B cell (primary cell): ENCODE data around the gene PDXP. TPM values are rescaled to one million over a fixed set of nuclear protein-coding genes. Genes with fewer than 3 reads are reported as not detected.

Experiments used
- ATAC-seq: fragments of 200-7000 bp; cut with Tn5 transposase; one replicate; pipeline ENCODE4 v1.10.0; 2021; ENCODE audit warnings: low read depth, mild to moderate bottlenecking, moderate number of reproducible peaks, moderate library complexity
- CTCF ChIA-PET: fragments of 350-600 bp; sonication (Branson Sonifier 250); formaldehyde crosslinking; loops from one replicate; lab custom pipeline; 2021; ENCODE audit warnings: antibody characterized with exemption, inconsistent platforms; lab: Charles Lee
- POLR2A ChIA-PET: fragments of 350-600 bp; sonication (Branson Sonifier 250); formaldehyde crosslinking; loops from one replicate; lab custom pipeline; 2021; ENCODE audit warnings: antibody characterized with exemption; lab: Charles Lee
- DNase-seq: peaks from one replicate; pipeline ENCODE4 v3.0.0; 2013
- H2AFZ ChIP-seq: 2 replicates; pipeline ENCODE4 v1.6.1; 2012; ENCODE audit warnings: mild to moderate bottlenecking, low read depth, low read length; ENCODE audit not compliant: insufficient read depth, poor library complexity, severe bottlenecking
- H3K27ac ChIP-seq, 2 donors: 1 replicate in 1 of 2; 2 replicates in 1 of 2; pipeline ENCODE4 v1.5.1; 2012 to 2013; ENCODE audit warnings: low read length in 2 of 2, mild to moderate bottlenecking in 2 of 2, moderate library complexity in 1 of 2
- H3K27me3 ChIP-seq, 4 experiments: fragments of 200-600 bp in 1 of 4; sonication (generic) in 1 of 4; replicated peaks in 1 of 4; 1 replicate in 2 of 4; 2 replicates in 2 of 4; pipeline versions ENCODE4 v1.6.1 to v1.7.0; 2013 to 2016; ENCODE audit warnings: low read length in 3 of 4, mild to moderate bottlenecking in 2 of 4, mixed read lengths in 1 of 4, moderate library complexity in 1 of 4; ENCODE audit not compliant: insufficient read depth in 4 of 4, control insufficient read depth in 3 of 4; ENCODE audit errors: control extremely low read depth in 1 of 4
- H3K36me3 ChIP-seq, 2 experiments: replicated peaks in 1 of 2; 1 replicate in 1 of 2; 2 replicates in 1 of 2; pipeline versions ENCODE4 v1.6.1 to v1.7.1; 2013; ENCODE audit warnings: low read length in 1 of 2; ENCODE audit not compliant: insufficient read depth in 2 of 2, control insufficient read depth in 1 of 2; ENCODE audit errors: control extremely low read depth in 1 of 2, extremely low read depth in 1 of 2
- H3K4me1 ChIP-seq, 2 donors: fragments of 200-600 bp in 1 of 2; sonication (generic) in 1 of 2; 1 replicate in 1 of 2; 2 replicates in 1 of 2; pipeline versions ENCODE4 v1.5.1 to v1.6.1; 2013 to 2017; ENCODE audit warnings: low read length in 2 of 2; ENCODE audit not compliant: control insufficient read depth in 2 of 2, insufficient read depth in 2 of 2
- H3K4me2 ChIP-seq: replicated peaks from 2 replicates; pipeline ENCODE3; 2012; ENCODE audit warnings: mild to moderate bottlenecking, low read depth, low read length; ENCODE audit not compliant: poor library complexity, severe bottlenecking
- H3K4me3 ChIP-seq, 5 experiments: fragments of 200-600 bp in 1 of 5; sonication (generic) in 1 of 5; 1 replicate in 3 of 5; 2 replicates in 2 of 5; pipeline versions ENCODE4 v1.5.1 to v1.7.0; 2011 to 2016; ENCODE audit warnings: low read length in 4 of 5, mild to moderate bottlenecking in 4 of 5, low read depth in 2 of 5, control low read depth in 1 of 5, moderate library complexity in 1 of 5; ENCODE audit not compliant: insufficient read depth in 1 of 5; ENCODE audit errors: control extremely low read depth in 1 of 5, extremely low read depth in 1 of 5
- H3K79me2 ChIP-seq: fragments of 200-600 bp; sonication (generic); one replicate; pipeline ENCODE4 v1.6.0; 2016; ENCODE audit warnings: low read length; ENCODE audit not compliant: control insufficient read depth, insufficient read depth
- H3K9ac ChIP-seq: fragments of 200-600 bp; sonication (generic); 2 replicates; pipeline ENCODE4 v1.6.1; 2017; ENCODE audit warnings: mild to moderate bottlenecking, low read length, moderate library complexity
- H3K9me3 ChIP-seq, 3 donors: one replicate each; pipeline versions ENCODE4 v1.6.1 to v1.7.1; 2013; ENCODE audit warnings: low read length in 2 of 3; ENCODE audit not compliant: control insufficient read depth in 2 of 3, insufficient read depth in 1 of 3; ENCODE audit errors: control extremely low read depth in 1 of 3
- H4K20me1 ChIP-seq: 2 replicates; pipeline ENCODE4 v1.6.0; 2012; ENCODE audit warnings: mild to moderate bottlenecking, low read length; ENCODE audit not compliant: insufficient read depth, control insufficient read depth, poor library complexity, severe bottlenecking
- H3K27ac Mint-ChIP-seq: one replicate; pipeline ENCODE4 v1.8.0; 2021; ENCODE audit warnings: mixed read lengths
- H3K27me3 Mint-ChIP-seq: one replicate; pipeline ENCODE4 v1.8.0; 2021; ENCODE audit warnings: mixed read lengths
- H3K4me1 Mint-ChIP-seq: one replicate; pipeline ENCODE4 v1.8.0; 2021; ENCODE audit warnings: mixed read lengths
- H3K4me3 Mint-ChIP-seq: one replicate; pipeline ENCODE4 v1.8.0; 2021; ENCODE audit warnings: mixed read lengths
- H3K9me3 Mint-ChIP-seq: one replicate; pipeline ENCODE4 v1.8.0; 2022; ENCODE audit warnings: mixed read lengths; ENCODE audit not compliant: insufficient read depth
- EZH2 ChIP-seq: IDR thresholded peaks from 2 replicates; pipeline ENCODE4 v1.6.1; 2012; ENCODE audit warnings: borderline replicate concordance, low read depth, mild to moderate bottlenecking, moderate library complexity, low read length; ENCODE audit not compliant: insufficient read depth, poor library complexity, severe bottlenecking
- WGBS: methylation state at CpG from one replicate; pipeline ENCODE4 v1.1.5; 2013; ENCODE audit warnings: missing lambda C conversion rate; ENCODE audit not compliant: insufficient coverage; 5-methylcytosine and 5-hydroxymethylcytosine counted together
- intact Hi-C: fragments of 100-400 bp; cut with micrococcal nuclease; formaldehyde crosslinking; loops from one replicate; pipeline ENCODE4 v1.10.0; 2022
- polyA plus RNA-seq: library from polyadenylated mRNA; depleted of rRNA; stranded (reverse); fragments of >200 nt; gene quantifications from 2 replicates; pipeline ENCODE4 v1.2.3, GENCODE V29; 2012
- total RNA-seq, 2 donors: library from RNA; stranded (reverse); fragments of 120-200 nt in 1 of 2; gene quantifications; 1 replicate in 1 of 2; 2 replicates in 1 of 2; pipeline versions ENCODE4 v1.2.3 to v1.2.4, GENCODE V29; 2013 to 2022
- TF ChIP-seq, protein P1 (sequence below): fragments of 200-600 bp; IDR thresholded peaks from one replicate; pipeline ENCODE4 v1.8.0; 2022; ENCODE audit warnings: antibody characterized with exemption, mild to moderate bottlenecking

PDXP gene
- total and polyA plus RNA-seq, 2 donors (not counting 1 experiment from before 2014, with no cell fraction given): 16.6 to 17.5 TPM

GRCh38 chr22:37710675-37711074, 52.2 kb downstream of the PDXP start:
- H3K27me3 ChIP-seq: no peaks in the 10 kb centered on the region
- H3K27me3 Mint-ChIP-seq: no peaks in the 10 kb centered on the region
- no peaks in the 10 kb centered on the region for H4K20me1 ChIP-seq
- ChIA-PET CTCF (interaction anchor here (2.4 kb wide), 1 partner anchor 67 kb away, joined by 9 read pairs; no protein-coding TSS in a partner anchor), POLR2A (no interaction called here)
- intact Hi-C loops: no loop called here
- peaks cover 0 to 2% of the 10 kb centered on the region in 2 experiments for H3K36me3 ChIP-seq
- H3K27ac Mint-ChIP-seq: no peak overlapping the region
- H2AFZ ChIP-seq: no peak overlapping the region
- H3K79me2 ChIP-seq: no peaks in the 10 kb centered on the region
- H3K4me3 Mint-ChIP-seq: no peak overlapping the region
- DNase-seq: no peak
- no peak overlapping the region for H3K4me2 ChIP-seq
- 86% methylated on average over 3 of the region's 3 CpGs for WGBS
- H3K4me1 Mint-ChIP-seq: no peaks in the 10 kb centered on the region
- no peak overlapping the region for H3K9ac ChIP-seq
- no peak overlapping the region for H3K4me3 ChIP-seq
- no peaks in the 10 kb centered on the region for H3K4me1 ChIP-seq
- TF ChIP-seq, protein P1, sequence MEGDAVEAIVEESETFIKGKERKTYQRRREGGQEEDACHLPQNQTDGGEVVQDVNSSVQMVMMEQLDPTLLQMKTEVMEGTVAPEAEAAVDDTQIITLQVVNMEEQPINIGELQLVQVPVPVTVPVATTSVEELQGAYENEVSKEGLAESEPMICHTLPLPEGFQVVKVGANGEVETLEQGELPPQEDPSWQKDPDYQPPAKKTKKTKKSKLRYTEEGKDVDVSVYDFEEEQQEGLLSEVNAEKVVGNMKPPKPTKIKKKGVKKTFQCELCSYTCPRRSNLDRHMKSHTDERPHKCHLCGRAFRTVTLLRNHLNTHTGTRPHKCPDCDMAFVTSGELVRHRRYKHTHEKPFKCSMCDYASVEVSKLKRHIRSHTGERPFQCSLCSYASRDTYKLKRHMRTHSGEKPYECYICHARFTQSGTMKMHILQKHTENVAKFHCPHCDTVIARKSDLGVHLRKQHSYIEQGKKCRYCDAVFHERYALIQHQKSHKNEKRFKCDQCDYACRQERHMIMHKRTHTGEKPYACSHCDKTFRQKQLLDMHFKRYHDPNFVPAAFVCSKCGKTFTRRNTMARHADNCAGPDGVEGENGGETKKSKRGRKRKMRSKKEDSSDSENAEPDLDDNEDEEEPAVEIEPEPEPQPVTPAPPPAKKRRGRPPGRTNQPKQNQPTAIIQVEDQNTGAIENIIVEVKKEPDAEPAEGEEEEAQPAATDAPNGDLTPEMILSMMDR: no peak
- TF ChIP-seq EZH2: no peak
- no peaks in the 10 kb centered on the region for H3K9me3 ChIP-seq
- no peak for ATAC-seq
- no peak overlapping the region for H3K27ac ChIP-seq
- H3K9me3 Mint-ChIP-seq: no peaks in the 10 kb centered on the region

- WGBS: 96% methylated on average over 5 of the region's 10 CpGs
- Histone ChIP-seq H3K9ac (no peak overlapping the region), H3K79me2 (no peaks in the 10 kb centered on the region), H4K20me1 (no peaks in the 10 kb centered on the region), H3K4me1 (no peaks in the 10 kb centered on the region), H2AFZ (no peak overlapping the region), H3K27ac (no peak overlapping the region), H3K36me3 (peaks cover 0 to 2% of the 10 kb centered on the region in 2 experiments), H3K4me3 (no peak overlapping the region), H3K9me3 (no peaks in the 10 kb centered on the region), H3K4me2 (no peak overlapping the region), H3K27me3 (no peaks in the 10 kb centered on the region)
- no peaks in the 10 kb centered on the region for H3K27me3 Mint-ChIP-seq
- POLR2A ChIA-PET: no interaction called here
- no peaks in the 10 kb centered on the region for H3K4me1 Mint-ChIP-seq
- ATAC-seq: no peak
- CTCF ChIA-PET: interaction anchor here (2.4 kb wide), 1 partner anchor 68 kb away, joined by 9 read pairs; no protein-coding TSS in a partner anchor
- no peak overlapping the region for H3K4me3 Mint-ChIP-seq
- H3K9me3 Mint-ChIP-seq: no peaks in the 10 kb centered on the region
- TF ChIP-seq EZH2: no peak
- no peak overlapping the region for H3K27ac Mint-ChIP-seq
- no peak for DNase-seq
- intact Hi-C loops: no loop called here
Observed at GRCh38 chr22:37711490-37711889, 53.0 kb downstream of the PDXP start.
